Spleen (tissue), 11 donors: ENCODE data around the gene RRAD. TPM values are rescaled to one million over a fixed set of nuclear protein-coding genes. Genes with fewer than 3 reads are reported as not detected.

Experiments used
- DNase-seq: peaks from one replicate; pipeline ENCODE4 v3.0.0-alpha.2; 2020
- H3K27ac ChIP-seq, 8 donors: fragments of 200-600 bp; sonication (generic) in 7 of 8; 1 replicate in 4 of 8; 2 replicates in 4 of 8; pipeline versions ENCODE4 v1.5.0 to v1.8.0; 2016 to 2021; ENCODE audit warnings: inconsistent platforms in 4 of 8, mild to moderate bottlenecking in 4 of 8, moderate library complexity in 1 of 8
- H3K27me3 ChIP-seq, 7 donors: fragments of 200-600 bp; sonication (generic) in 6 of 7; replicated peaks in 1 of 7; 1 replicate in 4 of 7; 2 replicates in 3 of 7; pipeline versions ENCODE4 v1.5.0 to v1.8.0; 2016 to 2021; ENCODE audit warnings: inconsistent platforms in 3 of 7, mild to moderate bottlenecking in 1 of 7
- H3K36me3 ChIP-seq, 6 donors: fragments of 200-600 bp; sonication (generic) in 5 of 6; 1 replicate in 4 of 6; 2 replicates in 2 of 6; pipeline versions ENCODE4 v1.5.0 to v1.8.0; 2016 to 2021; ENCODE audit warnings: inconsistent platforms in 2 of 6
- H3K4me1 ChIP-seq, 6 donors: fragments of 200-600 bp; sonication (generic) in 5 of 6; 1 replicate in 3 of 6; 2 replicates in 3 of 6; pipeline versions ENCODE4 v1.5.0 to v1.8.0; 2016 to 2021; ENCODE audit warnings: inconsistent platforms in 3 of 6
- H3K4me3 ChIP-seq, 8 donors: fragments of 200-600 bp; sonication (generic) in 7 of 8; 1 replicate in 4 of 8; 2 replicates in 4 of 8; pipeline versions ENCODE4 v1.5.0 to v1.8.0; 2016 to 2021; ENCODE audit warnings: inconsistent platforms in 4 of 8, mild to moderate bottlenecking in 4 of 8, moderate library complexity in 2 of 8
- H3K9me3 ChIP-seq, 8 donors: fragments of 200-600 bp; sonication (generic) in 7 of 8; 1 replicate in 4 of 8; 2 replicates in 4 of 8; pipeline versions ENCODE4 v1.5.0 to v1.8.0; 2016 to 2021; ENCODE audit warnings: inconsistent platforms in 4 of 8
- POLR2A ChIP-seq, 3 donors: fragments of 450-650 bp; IDR thresholded peaks; one replicate each; pipeline ENCODE4 v1.5.1; 2017; ENCODE audit warnings: antibody characterized with exemption in 3 of 3, mild to moderate bottlenecking in 1 of 3
- POLR2AphosphoS5 ChIP-seq, 3 donors: sonication (generic); formaldehyde crosslinking; IDR thresholded peaks; one replicate each; pipeline ENCODE4 v1.5.1; 2017; ENCODE audit warnings: antibody characterized with exemption in 3 of 3
- WGBS, 5 donors: extraction: QIAGEN DNeasy Blood & Tissue Kit in 3 of 5; methylation state at CpG; one replicate each; pipeline versions ENCODE4 v1.1.5 to v1.1.7; 2013 to 2018; 5-methylcytosine and 5-hydroxymethylcytosine counted together
- intact Hi-C: fragments of 100-400 bp; cut with DNase I; formaldehyde crosslinking; loops from one replicate; pipeline ENCODE4 v1.15.0; 2023; ENCODE audit warnings: low total_unique reads
- polyA plus RNA-seq, 3 donors: library from polyadenylated mRNA; stranded (reverse); fragments of 200-250 nt; gene quantifications; one replicate each; pipeline ENCODE4 v1.2.1, GENCODE V29; 2013
- total RNA-seq, 7 donors: library from RNA; depleted of rRNA in 3 of 7; stranded (reverse); fragments of >200 nt in 3 of 7; fragmentation: NEBNext Ultra II Directional in 4 of 7; extraction: Animal tissue kit (Norgen Biotek cat#: 25700) in 4 of 7; gene quantifications; one replicate each; pipeline versions ENCODE4 v1.1.0 to v1.2.1, GENCODE V29; 2016 to 2021
- TF ChIP-seq, protein P1 (sequence below), 11 experiments: fragments of 200-600 bp in 7 of 11; fragments of 450-650 bp in 4 of 11; sonication (generic) in 4 of 11; IDR thresholded peaks in 8 of 11; conservative IDR thresholded peaks in 3 of 11; 1 replicate in 7 of 11; 2 replicates in 4 of 11; pipeline versions ENCODE4 v1.4.0 to v1.8.0; 2016 to 2021; ENCODE audit warnings: antibody characterized with exemption in 11 of 11, inconsistent platforms in 4 of 11, mild to moderate bottlenecking in 1 of 11
- donor health status: healthy with polysubstance abuse.
- donor health status: DM: no; HTN: no; CAD: no; lungs with moderate emphysema.
- donor health status: DM: no; HTN: no; CAD: no.
- donor health status: Bipolar disorder and iron deficiency.
- donor health status: healthy.
- donor health status: DM: no; HTN: no; CAD: no.
- donor health status: DM: yes; HTN: yes; CAD: no.

Gene RRAD
- total and polyA plus RNA-seq, 10 donors, result 0.52 to 16.4 (median 1.9) TPM

DNA sequence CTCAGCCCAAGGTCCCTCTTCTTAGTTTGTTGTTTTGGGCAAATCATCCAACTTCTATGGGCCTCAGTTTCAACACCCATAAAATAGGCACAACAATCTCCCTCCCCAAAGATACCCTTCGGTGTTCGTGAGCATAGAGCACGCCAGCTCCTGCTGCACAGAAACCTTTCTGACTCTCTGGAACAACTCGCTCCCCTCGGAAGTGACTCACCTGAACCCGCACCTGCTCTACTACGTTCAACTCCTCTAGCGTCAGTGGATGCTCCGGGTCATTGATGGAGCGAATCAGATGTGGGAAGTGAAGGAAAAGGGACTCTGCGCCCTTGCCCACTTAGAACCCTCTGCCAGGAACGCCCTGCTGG lies 8.4 kb upstream of the RRAD start:
- Histone ChIP-seq H3K4me3 (peak overlapping the region; percentile 60 to 98 (median 95)), H3K9me3 (no peaks in the 10 kb centered on the region), H3K4me1 (peaks cover 31 to 66% (median 49%) of the 10 kb centered on the region in 6 donors), H3K36me3 (peaks cover 0 to 53% (median 16%) of the 10 kb centered on the region in 6 donors), H3K27ac (peak overlapping the region; percentile 78 to 98 (median 94)), H3K27me3 (no peaks in the 10 kb centered on the region)
- no peak for DNase-seq
- WGBS, 5 donors, result 2 to 5% (median 3%) methylated on average over 10 to 12 of the region's 12 CpGs
- intact Hi-C loops, result no loop called here
- TF ChIP-seq POLR2A (IDR thresholded peaks at IDR 0.05) (no peak), POLR2AphosphoS5 (IDR thresholded peaks at IDR 0.05) (no peak)
- TF ChIP-seq, protein P1, sequence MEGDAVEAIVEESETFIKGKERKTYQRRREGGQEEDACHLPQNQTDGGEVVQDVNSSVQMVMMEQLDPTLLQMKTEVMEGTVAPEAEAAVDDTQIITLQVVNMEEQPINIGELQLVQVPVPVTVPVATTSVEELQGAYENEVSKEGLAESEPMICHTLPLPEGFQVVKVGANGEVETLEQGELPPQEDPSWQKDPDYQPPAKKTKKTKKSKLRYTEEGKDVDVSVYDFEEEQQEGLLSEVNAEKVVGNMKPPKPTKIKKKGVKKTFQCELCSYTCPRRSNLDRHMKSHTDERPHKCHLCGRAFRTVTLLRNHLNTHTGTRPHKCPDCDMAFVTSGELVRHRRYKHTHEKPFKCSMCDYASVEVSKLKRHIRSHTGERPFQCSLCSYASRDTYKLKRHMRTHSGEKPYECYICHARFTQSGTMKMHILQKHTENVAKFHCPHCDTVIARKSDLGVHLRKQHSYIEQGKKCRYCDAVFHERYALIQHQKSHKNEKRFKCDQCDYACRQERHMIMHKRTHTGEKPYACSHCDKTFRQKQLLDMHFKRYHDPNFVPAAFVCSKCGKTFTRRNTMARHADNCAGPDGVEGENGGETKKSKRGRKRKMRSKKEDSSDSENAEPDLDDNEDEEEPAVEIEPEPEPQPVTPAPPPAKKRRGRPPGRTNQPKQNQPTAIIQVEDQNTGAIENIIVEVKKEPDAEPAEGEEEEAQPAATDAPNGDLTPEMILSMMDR (IDR thresholded peaks at IDR 0.05 in 8 of 11, conservative IDR thresholded peaks at IDR 0.05 in 3 of 11), result no peak

DNA sequence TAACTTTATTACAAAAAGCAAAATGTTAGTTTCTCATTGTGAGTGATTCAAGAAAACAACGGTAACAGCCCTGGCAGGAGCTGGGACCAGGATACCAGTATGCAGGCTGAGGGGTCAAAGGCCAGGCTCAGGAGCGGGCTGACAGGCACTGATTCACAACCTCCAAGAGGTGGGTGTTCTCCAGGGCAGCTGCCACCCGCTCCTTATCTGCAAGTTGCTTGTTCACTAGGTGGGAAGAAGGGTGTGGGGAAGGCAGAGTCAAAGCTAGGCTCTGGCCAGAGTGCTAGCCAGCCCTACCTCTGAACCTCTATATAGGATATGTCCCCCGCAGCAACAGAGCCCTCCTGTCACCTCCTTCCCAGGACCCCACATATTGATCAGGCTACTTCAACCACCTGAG lies 6.7 kb upstream of the RRAD start:
- peaks cover 31 to 55% (median 40%) of the 10 kb centered on the region in 6 donors for H3K4me1 ChIP-seq
- intact Hi-C loops, result no loop called here
- no peak overlapping the region for H3K4me3 ChIP-seq
- DNase-seq, result no peak
- no peaks in the 10 kb centered on the region for H3K9me3 ChIP-seq
- TF ChIP-seq, protein P1 (IDR thresholded peaks at IDR 0.05 in 8 of 11, conservative IDR thresholded peaks at IDR 0.05 in 3 of 11), result no peak
- TF ChIP-seq POLR2A (IDR thresholded peaks at IDR 0.05) (no peak), POLR2AphosphoS5 (IDR thresholded peaks at IDR 0.05) (no peak)
- WGBS, 5 donors, result 90 to 98% (median 93%) methylated on average over 4 of the region's 4 CpGs
- no peaks in the 10 kb centered on the region for H3K27me3 ChIP-seq
- H3K27ac ChIP-seq, result peak overlapping the region in 1 of 8 donors; percentile 98
- H3K36me3 ChIP-seq, result peaks cover 0 to 36% (median 11%) of the 10 kb centered on the region in 6 donors

DNA sequence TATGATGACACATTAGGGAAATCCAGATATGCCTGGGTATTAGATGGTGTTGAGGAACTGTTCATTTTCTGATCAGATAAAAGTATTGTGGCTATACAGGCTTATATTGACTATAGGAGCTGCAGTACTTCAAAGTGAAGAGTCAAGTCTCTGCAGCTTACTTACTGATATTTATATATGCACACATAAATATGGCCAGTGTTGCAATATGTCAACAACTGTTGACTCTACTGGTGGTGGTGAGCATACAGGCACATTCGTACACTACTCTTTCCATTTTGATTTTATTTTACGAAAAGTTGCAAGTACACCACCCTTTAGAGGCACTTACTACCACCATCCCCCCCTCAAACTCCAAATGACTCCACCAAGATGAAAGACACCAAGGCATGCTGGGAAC lies 6.3 kb upstream of the RRAD start:
- Histone ChIP-seq H3K4me3 (no peak overlapping the region), H3K27ac (no peak overlapping the region), H3K9me3 (no peaks in the 10 kb centered on the region), H3K36me3 (peaks cover 0 to 34% (median 11%) of the 10 kb centered on the region in 6 donors), H3K4me1 (peaks cover 30 to 55% (median 37%) of the 10 kb centered on the region in 6 donors), H3K27me3 (peaks cover 0 to 1% (median 0%) of the 10 kb centered on the region in 7 donors)
- 90 to 95% (median 94%) methylated on average over 2 of the region's 2 CpGs for WGBS, 5 donors
- intact Hi-C loops, result no loop called here
- TF ChIP-seq, protein P1 (IDR thresholded peaks at IDR 0.05 in 8 of 11, conservative IDR thresholded peaks at IDR 0.05 in 3 of 11), result no peak
- TF ChIP-seq POLR2AphosphoS5 (IDR thresholded peaks at IDR 0.05) (no peak), POLR2A (IDR thresholded peaks at IDR 0.05) (no peak)
- no peak for DNase-seq

DNA sequence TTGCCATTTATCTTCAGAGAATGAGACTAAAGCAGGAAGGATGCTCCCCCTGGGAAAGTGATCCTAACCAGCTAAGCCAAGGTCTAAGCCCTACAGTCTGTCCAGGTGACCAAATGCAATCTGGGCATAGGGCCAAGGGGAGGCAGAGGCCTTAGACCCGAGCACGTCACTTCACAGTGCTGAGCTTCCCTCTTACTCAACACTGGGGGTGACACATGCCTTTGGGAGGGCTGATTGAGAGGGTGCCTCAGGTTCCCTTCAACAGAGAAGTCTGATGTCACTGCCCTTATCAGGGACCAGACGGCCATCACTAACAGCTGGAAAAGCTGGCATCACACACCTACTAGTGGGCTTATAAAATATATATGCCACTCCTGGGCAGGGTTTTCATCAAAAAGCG lies 4.9 kb upstream of the RRAD start:
- TF ChIP-seq POLR2AphosphoS5 (IDR thresholded peaks at IDR 0.05), result peak in 1 of 3 donors; percentile 33
- TF ChIP-seq, protein P1 (IDR thresholded peaks at IDR 0.05 in 8 of 11, conservative IDR thresholded peaks at IDR 0.05 in 3 of 11), result no peak

More for the DNA sequence above, 4.9 kb upstream of the RRAD start:
- intact Hi-C loops, result no loop called here
- Histone ChIP-seq H3K4me1 (peaks cover 16 to 54% (median 30%) of the 10 kb centered on the region in 6 donors), H3K27me3 (peaks cover 0 to 16% (median 10%) of the 10 kb centered on the region in 7 donors), H3K9me3 (no peaks in the 10 kb centered on the region), H3K4me3 (no peak overlapping the region), H3K36me3 (peaks cover 0 to 30% (median 11%) of the 10 kb centered on the region in 6 donors), H3K27ac (no peak overlapping the region)
- DNase-seq, result no peak
- 54 to 100% (median 66%) methylated on average over 1 to 4 of the region's 4 CpGs for WGBS, 5 donors
